Endodermal cell (in vitro differentiated cells): Measurements from ENCODE around the gene SEPTIN8. TPM values are rescaled to one million over a fixed set of nuclear protein-coding genes. Genes with fewer than 3 reads are reported as not detected.

Source experiments
- DNase-seq: peaks from one replicate; pipeline ENCODE4 v3.0.0-alpha.2; 2017
- H3K27ac ChIP-seq: 2 replicates; pipeline ENCODE4 v1.5.1; 2013; ENCODE audit warnings: mild to moderate bottlenecking, low read depth, low read length, moderate library complexity
- H3K27me3 ChIP-seq: 2 replicates; pipeline ENCODE4 v1.6.1; 2013; ENCODE audit warnings: mild to moderate bottlenecking, low read length, moderate library complexity; ENCODE audit not compliant: insufficient read depth, control insufficient read depth, poor library complexity, severe bottlenecking
- H3K36me3 ChIP-seq: 2 replicates; pipeline ENCODE4 v1.7.0; 2013; ENCODE audit warnings: mild to moderate bottlenecking, low read length, moderate library complexity; ENCODE audit not compliant: control insufficient read depth, insufficient read depth
- H3K4me1 ChIP-seq: one replicate; pipeline ENCODE4 v1.7.0; 2013; ENCODE audit warnings: low read length; ENCODE audit not compliant: control insufficient read depth, insufficient read depth
- H3K4me3 ChIP-seq: 2 replicates; pipeline ENCODE4 v1.5.1; 2013; ENCODE audit warnings: mild to moderate bottlenecking, low read length, moderate library complexity
- H3K9ac ChIP-seq: 2 replicates; pipeline ENCODE4 v1.6.1; 2013; ENCODE audit warnings: mild to moderate bottlenecking, low read length, moderate library complexity; ENCODE audit not compliant: poor library complexity, severe bottlenecking; ENCODE audit errors: extremely low read depth
- H3K9me3 ChIP-seq: 2 replicates; pipeline ENCODE4 v1.6.1; 2013; ENCODE audit warnings: mild to moderate bottlenecking, low read length, moderate library complexity; ENCODE audit not compliant: control insufficient read depth
- H3K27ac Mint-ChIP-seq: 2 replicates; pipeline ENCODE4 v1.8.0; 2020; ENCODE audit warnings: mixed read lengths
- H3K27me3 Mint-ChIP-seq: 2 replicates; pipeline ENCODE4 v1.8.0; 2021; ENCODE audit warnings: mild to moderate bottlenecking, mixed read lengths; ENCODE audit not compliant: insufficient read depth
- H3K36me3 Mint-ChIP-seq: 2 replicates; pipeline ENCODE4 v1.8.0; 2020; ENCODE audit warnings: low read depth, mixed read lengths
- H3K4me1 Mint-ChIP-seq: 2 replicates; pipeline ENCODE4 v1.8.0; 2020; ENCODE audit warnings: mixed read lengths
- H3K4me3 Mint-ChIP-seq: 2 replicates; pipeline ENCODE4 v1.8.0; 2020; ENCODE audit warnings: mild to moderate bottlenecking, moderate library complexity, mixed read lengths
- H3K9me3 Mint-ChIP-seq: 2 replicates; pipeline ENCODE4 v1.8.0; 2020; ENCODE audit warnings: mild to moderate bottlenecking, mixed read lengths
- WGBS, 2 experiments: methylation state at CpG; one replicate each; pipeline versions ENCODE4 v1.1.5 to v1.1.7; 2013; ENCODE audit warnings: missing lambda C conversion rate in 2 of 2, mixed read lengths in 1 of 2; ENCODE audit not compliant: insufficient coverage in 1 of 2, insufficient read length in 1 of 2; 5-methylcytosine and 5-hydroxymethylcytosine counted together
- total RNA-seq, 2 donors: library from RNA; stranded (reverse); fragmentation: NEBNext Ultra II Directional in 1 of 2; extraction: Animal tissue kit (Norgen Biotek cat#: 25700) in 1 of 2; gene quantifications; 2 replicates in 1 of 2; 3 replicates in 1 of 2; pipeline ENCODE4 v1.2.1, GENCODE V29; 2021
- TF ChIP-seq, protein P1 (sequence below): fragments of 200-600 bp; sonication (generic); conservative IDR thresholded peaks from 2 replicates; pipeline ENCODE4 v1.5.0; 2021; ENCODE audit warnings: antibody characterized with exemption, mild to moderate bottlenecking

Gene SEPTIN8
- total RNA-seq, 2 donors from 2014 or later, result 49.0 to 56.7 TPM

DNA sequence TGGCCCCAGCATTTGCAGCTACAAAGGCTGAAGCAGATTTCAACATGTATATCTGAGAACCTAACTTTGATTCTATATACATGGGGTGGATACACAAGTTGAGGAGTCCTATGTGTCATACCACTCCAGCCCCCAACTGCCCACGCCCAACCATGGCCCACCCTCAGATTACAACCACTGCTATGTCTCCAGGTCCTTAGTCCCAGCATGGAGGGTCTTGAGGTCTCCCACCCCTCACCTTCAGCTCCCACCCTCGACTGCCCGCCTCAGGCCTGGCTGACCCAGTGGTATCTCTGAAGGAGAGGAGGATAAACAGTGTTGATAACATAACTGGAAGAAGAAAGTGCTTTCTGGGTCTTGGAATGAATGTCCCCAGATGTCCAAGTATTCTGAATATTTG lies 44.3 kb upstream of the SEPTIN8 start:
- H3K4me3 ChIP-seq, result no peak overlapping the region
- Mint-ChIP-seq H3K4me1 (peaks cover 8% of the 10 kb centered on the region), H3K4me3 (no peak overlapping the region), H3K36me3 (peaks cover 3% of the 10 kb centered on the region), H3K27me3 (peaks cover 35% of the 10 kb centered on the region), H3K27ac (no peak overlapping the region), H3K9me3 (no peaks in the 10 kb centered on the region)
- H3K4me1 ChIP-seq, result peaks cover 4% of the 10 kb centered on the region
- peaks cover 28% of the 10 kb centered on the region for H3K27me3 ChIP-seq
- no peak overlapping the region for H3K9ac ChIP-seq
- H3K36me3 ChIP-seq, result no peaks in the 10 kb centered on the region
- no peak overlapping the region for H3K27ac ChIP-seq
- DNase-seq, result no peak
- 83% methylated on average over 3 of the region's 3 CpGs; no CpG with 5 or more reads in 1 of the 2 experiments for WGBS, 2 experiments
- H3K9me3 ChIP-seq, result no peaks in the 10 kb centered on the region
- TF ChIP-seq, protein P1, sequence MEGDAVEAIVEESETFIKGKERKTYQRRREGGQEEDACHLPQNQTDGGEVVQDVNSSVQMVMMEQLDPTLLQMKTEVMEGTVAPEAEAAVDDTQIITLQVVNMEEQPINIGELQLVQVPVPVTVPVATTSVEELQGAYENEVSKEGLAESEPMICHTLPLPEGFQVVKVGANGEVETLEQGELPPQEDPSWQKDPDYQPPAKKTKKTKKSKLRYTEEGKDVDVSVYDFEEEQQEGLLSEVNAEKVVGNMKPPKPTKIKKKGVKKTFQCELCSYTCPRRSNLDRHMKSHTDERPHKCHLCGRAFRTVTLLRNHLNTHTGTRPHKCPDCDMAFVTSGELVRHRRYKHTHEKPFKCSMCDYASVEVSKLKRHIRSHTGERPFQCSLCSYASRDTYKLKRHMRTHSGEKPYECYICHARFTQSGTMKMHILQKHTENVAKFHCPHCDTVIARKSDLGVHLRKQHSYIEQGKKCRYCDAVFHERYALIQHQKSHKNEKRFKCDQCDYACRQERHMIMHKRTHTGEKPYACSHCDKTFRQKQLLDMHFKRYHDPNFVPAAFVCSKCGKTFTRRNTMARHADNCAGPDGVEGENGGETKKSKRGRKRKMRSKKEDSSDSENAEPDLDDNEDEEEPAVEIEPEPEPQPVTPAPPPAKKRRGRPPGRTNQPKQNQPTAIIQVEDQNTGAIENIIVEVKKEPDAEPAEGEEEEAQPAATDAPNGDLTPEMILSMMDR, result no peak

DNA sequence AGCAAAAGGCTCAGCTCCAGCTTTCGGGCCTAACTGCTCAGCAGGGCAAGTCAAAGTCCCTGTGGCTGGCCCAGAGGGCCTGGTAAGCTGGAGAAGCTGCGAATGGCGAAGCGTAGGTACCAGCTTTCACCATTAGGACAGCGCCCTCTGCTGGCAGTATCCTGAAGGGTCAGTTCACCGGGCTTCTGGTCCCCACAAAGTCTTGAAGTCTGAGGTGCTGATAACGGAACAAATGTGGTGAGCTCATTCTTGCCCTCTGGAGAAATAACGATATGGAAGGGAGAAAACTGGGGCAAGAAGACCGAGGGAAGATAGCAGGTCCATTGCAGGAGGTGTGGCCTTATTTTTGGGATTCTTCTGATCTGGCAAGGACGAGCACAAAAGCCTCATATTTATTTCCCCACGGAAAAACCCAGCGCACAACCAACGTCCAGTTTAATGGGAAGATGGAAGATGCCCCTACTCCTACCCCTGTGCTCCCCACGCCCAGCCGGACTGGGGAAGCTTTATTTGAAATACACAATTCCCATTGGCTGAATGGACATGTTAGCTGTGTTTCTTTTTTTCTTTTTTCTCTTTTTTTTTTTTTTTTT lies 43.2 kb upstream of the SEPTIN8 start:
- Mint-ChIP-seq H3K27ac (no peak overlapping the region), H3K4me1 (peaks cover 4% of the 10 kb centered on the region), H3K9me3 (peaks cover under 1% of the 10 kb centered on the region), H3K36me3 (peaks cover 3% of the 10 kb centered on the region), H3K27me3 (peaks cover 45% of the 10 kb centered on the region), H3K4me3 (no peak overlapping the region)
- TF ChIP-seq, protein P1, result peak; percentile 97
- H3K36me3 ChIP-seq, result no peaks in the 10 kb centered on the region
- no peak overlapping the region for H3K27ac ChIP-seq
- no peaks in the 10 kb centered on the region for H3K9me3 ChIP-seq
- peaks cover 28% of the 10 kb centered on the region for H3K27me3 ChIP-seq
- peak; percentile 98 for DNase-seq
- 37 to 45% methylated on average over 10 to 15 of the region's 15 CpGs for WGBS, 2 experiments
- peaks cover 4% of the 10 kb centered on the region for H3K4me1 ChIP-seq
- H3K9ac ChIP-seq, result no peak overlapping the region
- no peak overlapping the region for H3K4me3 ChIP-seq

DNA sequence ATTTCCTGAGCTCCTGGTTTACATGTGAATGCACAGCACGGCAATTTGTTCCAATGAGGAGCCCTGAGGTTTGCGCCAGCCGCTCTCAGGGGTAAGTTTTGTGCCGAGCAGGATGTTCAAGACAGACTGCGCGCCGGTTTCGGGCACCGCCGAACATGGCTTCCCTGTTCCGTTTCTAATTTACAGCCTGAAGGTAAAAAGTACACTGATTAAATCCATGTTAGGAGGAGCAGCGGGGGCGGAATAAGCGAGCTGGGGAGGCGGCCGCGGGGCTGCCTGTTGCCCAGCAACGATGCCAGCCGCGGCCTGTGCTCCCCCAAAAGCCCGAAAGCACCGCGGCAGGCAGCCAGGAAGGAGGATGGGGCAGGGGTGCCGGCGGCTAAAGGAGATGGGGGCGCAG lies 42.4 kb upstream of the SEPTIN8 start:
- Mint-ChIP-seq H3K27me3 (peaks cover 50% of the 10 kb centered on the region), H3K9me3 (peaks cover 5% of the 10 kb centered on the region), H3K4me3 (no peak overlapping the region), H3K27ac (no peak overlapping the region), H3K36me3 (no peaks in the 10 kb centered on the region), H3K4me1 (peaks cover 2% of the 10 kb centered on the region)
- H3K4me3 ChIP-seq, result no peak overlapping the region
- 92 to 93% methylated on average over 14 to 26 of the region's 26 CpGs for WGBS, 2 experiments
- H3K9me3 ChIP-seq, result no peaks in the 10 kb centered on the region
- H3K4me1 ChIP-seq, result peaks cover 4% of the 10 kb centered on the region
- H3K27ac ChIP-seq, result no peak overlapping the region
- peaks cover 28% of the 10 kb centered on the region for H3K27me3 ChIP-seq
- no peak for DNase-seq
- no peaks in the 10 kb centered on the region for H3K36me3 ChIP-seq
- TF ChIP-seq, protein P1, result no peak
- H3K9ac ChIP-seq, result no peak overlapping the region
